Measurements from ENCODE around the gene CCDC117. TPM values are rescaled to one million over a fixed set of nuclear protein-coding genes. Genes with fewer than 3 reads are reported as not detected.
"Not testable (repeated sequence)": the region's sequence is repeated elsewhere in the genome, so short reads cannot be mapped to it uniquely, and the experiment has no call there.

Gene CCDC117
- total RNA-seq, 6 experiments from 2014 or later: 15.3 to 24.4 (median 18.0) TPM

DNA sequence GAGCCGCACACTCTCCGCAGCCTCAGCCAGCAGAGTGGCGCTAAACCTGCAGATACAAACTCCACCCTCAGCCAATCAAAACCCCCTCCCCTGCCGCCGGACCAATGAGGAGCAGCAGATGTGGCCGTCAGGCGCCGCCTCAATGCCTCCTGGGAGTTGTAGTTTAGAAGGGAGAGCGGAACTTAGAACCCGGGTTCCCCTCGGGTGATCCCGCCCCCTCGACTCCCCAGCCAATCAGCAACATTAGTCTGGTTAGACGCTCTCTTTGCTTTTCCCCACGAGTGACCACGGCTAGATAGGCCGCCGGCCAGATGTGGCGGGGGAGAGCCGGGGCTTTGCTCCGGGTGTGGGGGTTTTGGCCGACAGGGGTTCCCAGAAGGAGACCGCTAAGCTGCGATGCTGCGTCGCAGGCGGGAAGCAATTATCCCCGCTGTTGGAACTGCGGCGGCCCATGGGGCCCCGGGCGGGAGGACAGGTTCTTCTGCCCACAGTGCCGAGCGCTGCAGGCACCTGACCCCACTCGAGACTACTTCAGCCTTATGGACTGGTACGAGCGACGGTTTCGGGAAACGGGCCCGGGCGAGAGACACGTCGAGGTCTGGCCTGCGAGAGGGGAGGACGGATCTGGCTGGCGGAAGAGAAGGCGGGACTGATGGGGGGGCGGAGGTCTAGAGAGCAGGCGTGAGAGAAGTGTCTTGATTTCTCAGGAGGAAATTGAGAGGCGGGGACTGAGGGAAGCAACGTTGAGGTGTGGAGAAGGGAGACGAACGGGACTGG lies 30.5 kb upstream of the CCDC117 start, which contains the start of the genes CHEK2 and HSCB:
Gene CHEK2, minus strand, starts transcription at position 36 of the 777 bp plus-strand sequence. CDS start 7,099 bp downstream, outside the sequence.
Gene HSCB, plus strand, starts transcription at position 255 of the 777 bp plus-strand sequence. Its CDS starts 57 bp downstream, at position 312.
- peaks cover 0 to 21% (median 5%) of the 10 kb centered on the region in 4 donors for H3K4me1 ChIP-seq
- WGBS (ENCODE audit: insufficient coverage, low coverage, low lambda C conversion rate, missing lambda C conversion rate): 0% methylated on average over 40 of the region's 54 CpGs
- no peaks in the 10 kb centered on the region for H3K9me3 ChIP-seq
- H3K27ac ChIP-seq: peak within 1 kb of the TSS; percentile 95 to 97 (median 97)
- DNase-seq (peak; percentile 97 to 99 (median 99)), ATAC-seq (peak; percentile 96 to 99 (median 98))
- no peaks in the 10 kb centered on the region for H3K27me3 ChIP-seq
- H3K4me3 ChIP-seq: peak within 1 kb of the TSS; percentile 63 to 100 (median 99)
- H3K36me3 ChIP-seq: peaks cover 0 to 27% (median 2%) of the 10 kb centered on the region in 4 donors
- intact Hi-C loops (cut with DNase I): no loop called here
- TF ChIP-seq, protein P1, sequence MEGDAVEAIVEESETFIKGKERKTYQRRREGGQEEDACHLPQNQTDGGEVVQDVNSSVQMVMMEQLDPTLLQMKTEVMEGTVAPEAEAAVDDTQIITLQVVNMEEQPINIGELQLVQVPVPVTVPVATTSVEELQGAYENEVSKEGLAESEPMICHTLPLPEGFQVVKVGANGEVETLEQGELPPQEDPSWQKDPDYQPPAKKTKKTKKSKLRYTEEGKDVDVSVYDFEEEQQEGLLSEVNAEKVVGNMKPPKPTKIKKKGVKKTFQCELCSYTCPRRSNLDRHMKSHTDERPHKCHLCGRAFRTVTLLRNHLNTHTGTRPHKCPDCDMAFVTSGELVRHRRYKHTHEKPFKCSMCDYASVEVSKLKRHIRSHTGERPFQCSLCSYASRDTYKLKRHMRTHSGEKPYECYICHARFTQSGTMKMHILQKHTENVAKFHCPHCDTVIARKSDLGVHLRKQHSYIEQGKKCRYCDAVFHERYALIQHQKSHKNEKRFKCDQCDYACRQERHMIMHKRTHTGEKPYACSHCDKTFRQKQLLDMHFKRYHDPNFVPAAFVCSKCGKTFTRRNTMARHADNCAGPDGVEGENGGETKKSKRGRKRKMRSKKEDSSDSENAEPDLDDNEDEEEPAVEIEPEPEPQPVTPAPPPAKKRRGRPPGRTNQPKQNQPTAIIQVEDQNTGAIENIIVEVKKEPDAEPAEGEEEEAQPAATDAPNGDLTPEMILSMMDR (IDR thresholded peaks at IDR 0.05): peak in 1 of 4 donors; percentile 16
- peak; percentile 73 for TF ChIP-seq POLR2A (IDR thresholded peaks at IDR 0.05)

DNA sequence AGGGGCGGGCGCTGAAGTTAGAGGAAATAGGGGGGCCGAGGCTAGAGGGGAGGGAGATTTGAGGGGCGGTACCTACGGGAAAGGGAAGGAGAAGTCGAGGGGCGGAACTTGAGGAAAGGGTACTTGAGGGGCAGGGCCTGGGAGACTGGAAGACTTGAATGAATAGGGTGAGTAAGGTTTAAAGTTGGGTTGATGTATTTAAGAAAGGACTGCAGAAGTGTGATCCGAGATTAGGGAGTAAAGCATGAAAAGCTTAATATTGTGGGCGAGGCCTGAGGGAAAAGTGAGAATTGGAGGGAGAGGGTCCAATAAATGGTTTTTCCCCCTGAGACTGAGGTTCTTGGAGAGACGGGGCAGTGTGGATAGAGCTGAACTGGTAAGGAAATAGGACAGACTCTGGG lies 29.9 kb upstream of the CCDC117 start:
- intact Hi-C loops (cut with DNase I): no loop called here
- DNase-seq (no peak), ATAC-seq (no peak)
- 4% methylated on average over 10 of the region's 10 CpGs for WGBS (ENCODE audit: insufficient coverage, low coverage, low lambda C conversion rate, missing lambda C conversion rate)
- Histone ChIP-seq H3K4me3 (peak overlapping the region; percentile 63 to 100 (median 99)), H3K4me1 (peaks cover 0 to 26% (median 7%) of the 10 kb centered on the region in 4 donors), H3K9me3 (no peaks in the 10 kb centered on the region), H3K27me3 (no peaks in the 10 kb centered on the region), H3K27ac (peak overlapping the region; percentile 95 to 97 (median 97)), H3K36me3 (peaks cover 0 to 27% (median 2%) of the 10 kb centered on the region in 4 donors)
- no peak for TF ChIP-seq POLR2A (IDR thresholded peaks at IDR 0.05)
- TF ChIP-seq, protein P1 (IDR thresholded peaks at IDR 0.05): no peak

DNA sequence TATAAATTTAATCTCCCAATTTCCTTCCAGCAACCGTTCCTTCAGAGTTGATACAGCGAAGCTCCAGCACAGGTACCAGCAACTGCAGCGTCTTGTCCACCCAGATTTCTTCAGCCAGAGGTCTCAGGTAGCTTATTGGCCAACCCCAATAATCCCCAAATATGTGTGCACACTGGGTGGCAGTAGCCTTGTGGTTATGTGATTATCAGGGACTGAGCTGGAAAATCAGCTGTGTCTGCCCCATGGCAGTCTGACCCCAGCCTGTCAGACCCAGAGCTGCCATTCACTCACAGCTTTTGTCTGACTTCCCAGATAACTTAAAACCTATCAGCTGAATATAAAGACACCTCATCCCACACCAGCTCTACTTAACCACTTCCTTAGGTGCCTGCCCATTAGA lies 28.6 kb upstream of the CCDC117 start:
- peaks cover 0 to 30% (median 8%) of the 10 kb centered on the region in 4 donors for H3K4me1 ChIP-seq
- 100% methylated on average over 3 of the region's 3 CpGs for WGBS (ENCODE audit: insufficient coverage, low coverage, low lambda C conversion rate, missing lambda C conversion rate)
- intact Hi-C loops (cut with DNase I): no loop called here
- no peak overlapping the region for H3K4me3 ChIP-seq
- H3K27ac ChIP-seq: no peak overlapping the region
- no peak for DNase-seq
- no peak for ATAC-seq
- H3K27me3 ChIP-seq: no peaks in the 10 kb centered on the region
- no peak for TF ChIP-seq POLR2A (IDR thresholded peaks at IDR 0.05)
- TF ChIP-seq, protein P1 (IDR thresholded peaks at IDR 0.05): no peak
- H3K36me3 ChIP-seq: peaks cover 0 to 27% (median 2%) of the 10 kb centered on the region in 4 donors
- H3K9me3 ChIP-seq: no peaks in the 10 kb centered on the region

DNA sequence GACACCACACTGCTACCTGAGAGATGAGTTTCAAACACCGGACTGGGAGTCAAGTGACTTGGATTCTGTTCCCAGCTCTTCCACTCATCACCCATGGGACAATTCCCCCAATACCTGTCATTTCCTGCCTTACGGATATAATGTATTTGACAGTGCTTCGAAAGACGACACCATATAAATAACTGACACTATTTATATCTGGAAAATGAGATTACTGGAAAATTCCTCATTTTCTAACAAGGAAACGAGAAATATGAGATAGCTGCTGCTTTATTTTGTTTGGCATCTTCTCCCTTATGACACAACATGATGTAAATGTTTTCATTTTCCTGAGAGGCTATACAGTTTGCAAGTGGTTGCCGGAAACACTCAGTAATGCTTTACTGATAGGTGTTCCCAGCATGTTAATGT lies 22.0 kb upstream of the CCDC117 start:
- 66% methylated on average over 6 of the region's 6 CpGs for WGBS (ENCODE audit: insufficient coverage, low coverage, low lambda C conversion rate, missing lambda C conversion rate)

DNA sequence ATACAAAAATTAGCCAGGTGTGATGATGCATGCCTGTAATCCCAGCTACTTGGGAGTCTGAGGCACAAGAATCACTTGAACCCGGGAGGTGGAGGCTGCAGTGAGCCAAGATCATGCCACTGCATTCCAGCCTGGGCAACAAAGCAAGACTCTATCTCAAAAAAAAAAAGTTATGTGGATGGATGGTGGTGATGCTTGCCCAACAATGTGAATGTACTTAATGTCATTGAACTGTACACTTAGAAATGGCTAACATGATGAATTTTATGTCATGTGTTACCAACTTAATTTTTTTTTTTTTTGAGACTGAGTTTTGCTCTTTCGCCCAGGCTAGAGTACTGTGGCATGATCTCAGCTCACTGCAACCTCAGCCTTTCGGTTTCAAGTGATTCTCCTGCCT lies 18.0 kb upstream of the CCDC117 start:
- intact Hi-C loops (cut with DNase I): not testable (repeated sequence)

More for the DNA sequence above, 22.0 kb upstream of the CCDC117 start:
- no peak for DNase-seq
- ATAC-seq: no peak
- TF ChIP-seq, protein P1 (IDR thresholded peaks at IDR 0.05): no peak
- no peak for TF ChIP-seq POLR2A (IDR thresholded peaks at IDR 0.05)
- no peaks in the 10 kb centered on the region for H3K27me3 ChIP-seq
- H3K36me3 ChIP-seq: peaks cover 0 to 8% (median 0%) of the 10 kb centered on the region in 4 donors
- H3K9me3 ChIP-seq: no peaks in the 10 kb centered on the region
- H3K27ac ChIP-seq: no peak overlapping the region
- intact Hi-C loops (cut with DNase I): no loop called here
- H3K4me3 ChIP-seq: no peak overlapping the region
- H3K4me1 ChIP-seq: peaks cover 0 to 14% (median 6%) of the 10 kb centered on the region in 4 donors

More for the DNA sequence above, 18.0 kb upstream of the CCDC117 start:
- 81% methylated on average over 3 of the region's 3 CpGs for WGBS (ENCODE audit: insufficient coverage, low coverage, low lambda C conversion rate, missing lambda C conversion rate)
- H3K27ac ChIP-seq, H3K4me3 ChIP-seq, H3K27me3 ChIP-seq, DNase-seq, H3K36me3 ChIP-seq, H3K9me3 ChIP-seq, H3K4me1 ChIP-seq, ATAC-seq: not testable (repeated sequence)

All from right lobe of liver (tissue), 6 donors.